Spinal cord (tissue), 10 donors: ENCODE data around the gene SOCS1. TPM values are rescaled to one million over a fixed set of nuclear protein-coding genes. Genes with fewer than 3 reads are reported as not detected.
A peak's percentile ranks its signal among the peaks of the same experiment; 100 is the strongest.

Experiments
- DNase-seq, 6 donors: peaks; one replicate each; pipeline versions ENCODE4 v3.0.0 to v3.0.0-alpha.2; 2013 to 2015; ENCODE audit warnings: low spot score in 6 of 6, low read depth in 4 of 6
- H3K27ac ChIP-seq: one replicate; pipeline ENCODE4 v1.5.1; 2013; ENCODE audit warnings: low read depth, low read length, control low read depth
- H3K27me3 ChIP-seq: one replicate; pipeline ENCODE4 v1.6.1; 2013; ENCODE audit warnings: low read length; ENCODE audit not compliant: control insufficient read depth, insufficient read depth
- H3K36me3 ChIP-seq: one replicate; pipeline ENCODE4 v1.6.1; 2013; ENCODE audit warnings: low read length; ENCODE audit not compliant: control insufficient read depth, insufficient read depth
- H3K4me1 ChIP-seq: one replicate; pipeline ENCODE4 v1.6.1; 2013; ENCODE audit warnings: low read length; ENCODE audit not compliant: control insufficient read depth, insufficient read depth
- H3K4me3 ChIP-seq: one replicate; pipeline ENCODE4 v1.5.1; 2013; ENCODE audit warnings: low read depth, low read length, control low read depth
- H3K9me3 ChIP-seq: one replicate; pipeline ENCODE4 v1.6.1; 2013; ENCODE audit warnings: low read length; ENCODE audit not compliant: control insufficient read depth, insufficient read depth
- WGBS: methylation state at CpG from one replicate; pipeline ENCODE4 v1.1.5; 2013; ENCODE audit warnings: missing lambda C conversion rate; ENCODE audit not compliant: insufficient coverage; 5-methylcytosine and 5-hydroxymethylcytosine counted together
- polyA plus RNA-seq, 2 donors: library from polyadenylated mRNA; unstranded; fragments of 120-200 nt; gene quantifications; one replicate each; pipeline ENCODE4 v1.2.1, GENCODE V29; 2013; ENCODE audit not compliant: insufficient read length in 2 of 2
- total RNA-seq, 2 donors: library from RNA; depleted of rRNA in 1 of 2; stranded (reverse); fragments of 120-200 nt in 1 of 2; fragments of >200 nt in 1 of 2; gene quantifications; one replicate each; pipeline versions ENCODE4 v1.2.3 to v1.2.4, GENCODE V29; 2013 to 2014
- donor health status: healthy.

The SOCS1 gene
- total and polyA plus RNA-seq, 4 donors: 1.6 to 5.3 (median 3.0) TPM

GRCh38 chr16:11298143-11298900 is 42.3 kb upstream of the SOCS1 start:
- Histone ChIP-seq H3K27me3 (no peaks in the 10 kb centered on the region), H3K36me3 (no peaks in the 10 kb centered on the region), H3K4me1 (peaks cover 10% of the 10 kb centered on the region), H3K4me3 (no peak overlapping the region), H3K27ac (no peak overlapping the region), H3K9me3 (no peaks in the 10 kb centered on the region)
- DNase-seq: no peak
- WGBS: 100% methylated on average over 1 of the region's 5 CpGs

GRCh38 chr16:11297492-11298142 is 41.6 kb upstream of the SOCS1 start:
- Histone ChIP-seq H3K9me3 (no peaks in the 10 kb centered on the region), H3K27ac (no peak overlapping the region), H3K4me3 (peak overlapping the region; percentile 6), H3K4me1 (peaks cover 10% of the 10 kb centered on the region), H3K27me3 (no peaks in the 10 kb centered on the region), H3K36me3 (no peaks in the 10 kb centered on the region)
- DNase-seq: peak in 4 of 6 donors; percentile 47 to 87 (median 72)
- 12% methylated on average over 18 of the region's 19 CpGs for WGBS

- Histone ChIP-seq H3K27ac (no peak overlapping the region), H3K36me3 (no peaks in the 10 kb centered on the region), H3K9me3 (no peaks in the 10 kb centered on the region), H3K4me1 (peaks cover 10% of the 10 kb centered on the region), H3K4me3 (peak overlapping the region; percentile 6), H3K27me3 (no peaks in the 10 kb centered on the region)
- WGBS: 77% methylated on average over 2 of the region's 10 CpGs
- no peak for DNase-seq
Observed at GRCh38 chr16:11296706-11297491, 40.9 kb upstream of the SOCS1 start.

GRCh38 chr16:11296351-11296705 is 40.3 kb upstream of the SOCS1 start:
- H3K4me1 ChIP-seq: peaks cover 10% of the 10 kb centered on the region
- 80% methylated on average over 1 of the region's 3 CpGs for WGBS
- no peak overlapping the region for H3K27ac ChIP-seq
- no peak overlapping the region for H3K4me3 ChIP-seq
- no peak for DNase-seq
- H3K27me3 ChIP-seq: no peaks in the 10 kb centered on the region
- H3K36me3 ChIP-seq: no peaks in the 10 kb centered on the region
- no peaks in the 10 kb centered on the region for H3K9me3 ChIP-seq

- DNase-seq: no peak
- H3K4me3 ChIP-seq: no peak overlapping the region
- H3K27me3 ChIP-seq: no peaks in the 10 kb centered on the region
- no peaks in the 10 kb centered on the region for H3K9me3 ChIP-seq
- 90% methylated on average over 2 of the region's 4 CpGs for WGBS
- H3K27ac ChIP-seq: no peak overlapping the region
- peaks cover 10% of the 10 kb centered on the region for H3K4me1 ChIP-seq
- no peaks in the 10 kb centered on the region for H3K36me3 ChIP-seq
Observed at GRCh38 chr16:11295672-11296071, 39.7 kb upstream of the SOCS1 start.

GRCh38 chr16:11292076-11292748 is 36.2 kb upstream of the SOCS1 start:
- DNase-seq: no peak
- Histone ChIP-seq H3K27ac (no peak overlapping the region), H3K9me3 (no peaks in the 10 kb centered on the region), H3K4me3 (no peak overlapping the region), H3K27me3 (no peaks in the 10 kb centered on the region), H3K4me1 (peaks cover 1% of the 10 kb centered on the region), H3K36me3 (no peaks in the 10 kb centered on the region)
- WGBS: 86% methylated on average over 4 of the region's 7 CpGs

GRCh38 chr16:11291091-11291703 is 35.2 kb upstream of the SOCS1 start:
- no peaks in the 10 kb centered on the region for H3K36me3 ChIP-seq
- H3K4me1 ChIP-seq: no peaks in the 10 kb centered on the region
- 47% methylated on average over 7 of the region's 10 CpGs for WGBS
- no peak for DNase-seq
- no peaks in the 10 kb centered on the region for H3K27me3 ChIP-seq
- no peak overlapping the region for H3K27ac ChIP-seq
- H3K4me3 ChIP-seq: no peak overlapping the region
- no peaks in the 10 kb centered on the region for H3K9me3 ChIP-seq

GRCh38 chr16:11290102-11290893 is 34.3 kb upstream of the SOCS1 start:
- no peak for DNase-seq
- H3K4me3 ChIP-seq: no peak overlapping the region
- no peak overlapping the region for H3K27ac ChIP-seq
- H3K27me3 ChIP-seq: no peaks in the 10 kb centered on the region
- H3K9me3 ChIP-seq: no peaks in the 10 kb centered on the region
- no peaks in the 10 kb centered on the region for H3K4me1 ChIP-seq
- H3K36me3 ChIP-seq: no peaks in the 10 kb centered on the region
- 92% methylated on average over 8 of the region's 8 CpGs for WGBS
